Fibroblast of the conjunctiva (primary cell): ENCODE data around the gene SYCP2.
A peak's percentile ranks its signal among the peaks of the same experiment; 100 is the strongest.
"Not testable (repeated sequence)": the region's sequence is repeated elsewhere in the genome, so short reads cannot be mapped to it uniquely, and the experiment has no call there.

Experiments used
- DNase-seq: peaks from one replicate; pipeline ENCODE4 v3.0.0-alpha.2; 2010; ENCODE audit warnings: low read depth

Gene SYCP2

GRCh38 chr20:59895908-59896307 lies 37.5 kb downstream of the SYCP2 start:
- DNase-seq, result no peak

GRCh38 chr20:59891581-59891980 lies 41.9 kb downstream of the SYCP2 start:
- no peak for DNase-seq

GRCh38 chr20:59890035-59890434 lies 43.4 kb downstream of the SYCP2 start:
- DNase-seq, result not testable (repeated sequence)

- DNase-seq, result no peak
Observed at GRCh38 chr20:59888050-59888449, 45.4 kb downstream of the SYCP2 start.

- DNase-seq, result no peak
Observed at GRCh38 chr20:59884494-59884893, 48.9 kb downstream of the SYCP2 start.

GRCh38 chr20:59880198-59880597 lies 53.2 kb downstream of the SYCP2 start:
- DNase-seq, result no peak

- DNase-seq, result no peak
Observed at GRCh38 chr20:59873409-59873808, 60.0 kb downstream of the SYCP2 start.

- DNase-seq, result no peak
Observed at GRCh38 chr20:59871096-59871495, 62.3 kb downstream of the SYCP2 start.

GRCh38 chr20:59866338-59866737 lies 67.1 kb downstream of the SYCP2 start:
- no peak for DNase-seq

GRCh38 chr20:59864726-59865125 lies 68.7 kb downstream of the SYCP2 start:
- no peak for DNase-seq

GRCh38 chr20:59863058-59863457 lies 70.4 kb downstream of the SYCP2 start:
- DNase-seq, result no peak

- DNase-seq, result no peak
Observed at GRCh38 chr20:59861401-59861800, 72.0 kb downstream of the SYCP2 start.

- DNase-seq, result no peak
Observed at GRCh38 chr20:59858425-59858824, 75.0 kb downstream of the SYCP2 start.

GRCh38 chr20:59857966-59858365 lies 75.5 kb downstream of the SYCP2 start:
- no peak for DNase-seq

- not testable (repeated sequence) for DNase-seq
Observed at GRCh38 chr20:59856941-59857340, 76.5 kb downstream of the SYCP2 start.

GRCh38 chr20:59856526-59856925 lies 76.9 kb downstream of the SYCP2 start:
- not testable (repeated sequence) for DNase-seq

GRCh38 chr20:59850018-59850641 lies 83.3 kb downstream of the SYCP2 start:
- DNase-seq, result peak; percentile 16

GRCh38 chr20:59848182-59848581 lies 85.3 kb downstream of the SYCP2 start:
- no peak for DNase-seq

GRCh38 chr20:59845472-59845871 lies 88.0 kb downstream of the SYCP2 start:
- DNase-seq, result no peak

- DNase-seq, result no peak
Observed at GRCh38 chr20:59839400-59839799, 94.0 kb downstream of the SYCP2 start.

- DNase-seq, result no peak
Observed at GRCh38 chr20:59837623-59838394, 95.6 kb downstream of the SYCP2 start.

GRCh38 chr20:59836767-59837166 lies 96.7 kb downstream of the SYCP2 start:
- no peak for DNase-seq
